GM18907 (cell line): ENCODE results near the gene TAF3.
"Not testable (repeated sequence)": the region's sequence is repeated elsewhere in the genome, so short reads cannot be mapped to it uniquely, and the experiment has no call there.

Experiments
- ATAC-seq: cut with Tn5 transposase; IDR thresholded peaks from one replicate; pipeline ENCODE4 v1.9.1; 2021; ENCODE audit warnings: mild to moderate bottlenecking, moderate library complexity; ENCODE audit not compliant: unreplicated experiment

The TAF3 gene

DNA sequence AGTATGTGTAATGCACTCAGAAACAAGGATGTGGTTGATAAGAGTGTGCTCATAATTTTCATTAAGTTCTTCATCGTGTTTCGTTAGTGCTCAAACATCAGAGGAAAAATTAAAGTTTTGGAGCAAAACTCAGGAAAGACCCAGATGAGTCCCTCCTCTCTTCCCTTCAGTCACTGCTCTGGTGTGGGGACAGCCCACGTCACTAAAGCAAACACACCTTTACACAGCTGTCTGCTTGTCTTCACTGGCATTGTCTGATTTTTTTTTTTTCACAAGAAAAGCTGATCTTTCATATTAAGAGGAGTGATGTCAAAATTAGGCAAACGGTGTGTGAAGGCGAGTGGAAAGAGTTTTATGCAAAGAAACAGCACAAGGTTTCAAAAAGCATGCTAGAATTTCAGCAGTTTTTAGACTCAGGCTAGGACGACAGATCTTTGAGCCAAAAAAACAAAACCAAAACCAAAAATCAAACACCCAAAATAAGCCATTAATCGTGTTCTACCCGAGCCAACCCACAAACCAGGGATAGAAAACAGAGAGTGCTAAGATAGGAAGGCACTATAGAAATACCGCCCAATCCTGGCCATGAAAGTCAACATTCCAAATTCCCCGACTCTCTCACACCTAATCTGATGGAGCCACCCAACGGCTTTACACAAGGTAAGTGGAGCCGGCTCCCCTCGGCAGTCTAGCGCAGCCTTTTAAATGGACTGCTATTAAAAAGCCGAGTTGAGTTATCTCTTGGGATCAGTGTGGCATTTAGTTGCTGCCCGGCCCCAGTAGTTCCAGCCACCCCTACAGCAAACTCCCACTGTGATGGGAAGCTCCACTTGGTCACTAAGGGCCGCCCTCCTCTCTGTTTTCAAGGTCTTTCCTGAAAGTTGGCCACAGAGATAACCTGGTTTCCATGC is 208.3 kb downstream of the TAF3 start:
- ATAC-seq: no peak

- ATAC-seq: not testable (repeated sequence)
These were observed 212.9 kb downstream of the TAF3 start for GRCh38 chr10:8031211-8031610.

DNA sequence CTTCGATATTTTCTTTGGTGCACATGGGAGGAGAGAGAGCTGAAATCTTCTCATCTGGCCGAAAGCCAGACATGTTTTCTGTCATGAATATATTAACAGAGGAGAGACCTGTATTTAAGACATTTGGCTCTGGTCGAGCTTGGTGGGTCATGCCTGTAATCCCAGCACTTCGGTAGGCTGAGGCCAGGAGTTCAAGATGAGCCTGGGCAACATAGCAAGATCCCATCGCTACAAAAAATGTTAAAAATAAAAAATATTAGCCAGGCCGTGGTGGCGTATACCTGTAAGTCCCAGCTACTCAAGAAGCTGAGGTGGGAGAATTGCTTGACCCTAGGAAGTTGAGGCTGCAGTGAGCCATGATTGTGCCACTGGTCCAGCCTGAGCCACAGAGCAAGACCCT is 214.3 kb downstream of the TAF3 start:
- no peak for ATAC-seq

- no peak for ATAC-seq
These were observed 215.6 kb downstream of the TAF3 start for GRCh38 chr10:8033812-8034465.

GRCh38 chr10:8034466-8035005 is 216.2 kb downstream of the TAF3 start:
- no peak for ATAC-seq

DNA sequence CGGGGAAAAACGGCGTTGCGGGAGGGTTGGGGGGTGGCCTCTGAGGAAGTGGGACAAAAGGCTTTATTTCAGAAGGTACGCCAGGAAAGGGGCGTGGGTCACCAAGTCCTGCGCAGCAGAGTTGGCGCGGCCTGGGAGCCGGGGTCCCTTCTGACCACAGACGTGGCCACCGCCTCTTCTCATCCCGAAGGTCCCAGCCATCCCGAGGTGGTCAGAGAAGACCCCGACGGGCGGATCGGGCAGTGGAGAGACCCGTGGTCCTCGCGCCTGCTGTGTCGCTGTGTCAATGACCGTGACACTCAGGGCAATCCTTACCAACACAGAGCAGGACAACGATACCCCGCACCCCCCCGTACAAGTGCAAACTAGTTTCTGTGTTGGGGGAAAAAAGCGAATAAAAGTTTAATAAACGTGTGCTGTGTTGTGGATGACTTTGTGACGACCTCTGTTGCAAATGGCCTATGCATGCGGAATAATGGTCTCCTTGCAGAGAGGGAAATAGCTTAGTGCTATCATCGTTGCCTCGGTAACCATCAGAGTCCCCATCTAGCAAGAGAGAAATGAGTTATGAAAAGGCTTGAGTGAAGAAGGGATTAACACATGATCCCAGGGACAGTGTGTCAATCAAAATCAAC is 216.8 kb downstream of the TAF3 start:
- ATAC-seq: no peak

DNA sequence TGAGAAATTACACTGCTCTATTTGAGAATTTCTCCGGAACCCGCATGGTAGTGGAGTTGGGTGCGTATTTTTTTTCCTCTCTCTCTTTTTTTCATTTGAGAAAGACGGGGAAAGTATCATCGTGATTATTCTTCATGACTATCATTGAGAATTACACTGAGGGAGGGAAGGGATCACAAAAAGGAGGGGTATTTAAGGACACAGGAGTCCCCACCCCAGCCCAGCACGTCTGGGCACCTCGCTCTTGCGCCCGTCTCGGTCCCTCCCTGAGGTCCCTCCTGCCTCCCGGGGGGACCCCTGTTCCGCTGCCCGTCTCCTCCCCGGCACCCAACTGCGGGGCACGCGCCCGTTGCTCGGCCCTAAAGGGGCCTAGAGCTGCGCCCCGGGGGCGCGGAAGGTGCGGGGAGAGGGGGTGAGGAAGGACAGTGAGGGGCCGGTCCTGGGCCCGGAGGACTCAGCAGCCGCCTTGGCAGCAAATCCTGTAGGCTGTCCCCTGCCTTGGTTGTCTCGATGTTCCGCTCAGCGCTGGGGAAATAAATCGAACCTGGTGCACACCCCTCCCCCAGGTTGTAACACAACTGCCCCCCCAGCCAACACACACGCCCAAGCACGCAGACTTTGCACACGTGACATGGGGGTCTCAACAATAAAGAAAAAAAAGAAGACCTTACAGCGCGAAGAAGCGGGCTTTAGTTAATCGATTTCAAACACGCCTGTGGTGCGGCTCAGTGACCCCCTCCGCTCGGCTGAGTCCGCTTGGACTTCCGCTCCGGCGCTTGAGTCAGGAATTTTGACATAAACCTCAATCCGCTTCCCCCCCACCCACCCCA is 217.6 kb downstream of the TAF3 start:
- ATAC-seq: no peak

- ATAC-seq: no peak
These were observed 218.3 kb downstream of the TAF3 start for GRCh38 chr10:8036506-8037198.

GRCh38 chr10:8037199-8037801 is 219.0 kb downstream of the TAF3 start:
- ATAC-seq: no peak

GRCh38 chr10:8037941-8038894 is 219.9 kb downstream of the TAF3 start:
- ATAC-seq: no peak

GRCh38 chr10:8039321-8039881 is 221.1 kb downstream of the TAF3 start:
- no peak for ATAC-seq

DNA sequence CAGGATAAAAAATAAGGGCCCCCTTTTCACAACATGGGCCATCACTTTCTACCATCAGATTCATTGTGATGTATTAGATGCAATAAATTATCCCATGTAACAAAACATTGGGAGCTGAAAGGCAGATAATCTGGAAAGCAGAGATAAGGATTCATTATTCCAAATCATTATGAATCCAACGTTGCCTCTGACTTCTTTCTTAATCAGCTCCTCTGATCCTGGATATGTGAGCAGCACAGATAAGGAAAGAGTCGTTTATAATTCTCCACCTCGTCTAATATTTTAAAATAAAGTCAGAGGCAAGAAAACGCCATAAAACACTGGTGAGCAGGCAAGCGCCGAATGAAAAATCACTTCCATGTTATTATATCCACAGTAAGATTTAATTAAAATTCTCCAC is 222.3 kb downstream of the TAF3 start:
- no peak for ATAC-seq

- ATAC-seq: no peak
These were observed 223.1 kb downstream of the TAF3 start for GRCh38 chr10:8041284-8041991.

DNA sequence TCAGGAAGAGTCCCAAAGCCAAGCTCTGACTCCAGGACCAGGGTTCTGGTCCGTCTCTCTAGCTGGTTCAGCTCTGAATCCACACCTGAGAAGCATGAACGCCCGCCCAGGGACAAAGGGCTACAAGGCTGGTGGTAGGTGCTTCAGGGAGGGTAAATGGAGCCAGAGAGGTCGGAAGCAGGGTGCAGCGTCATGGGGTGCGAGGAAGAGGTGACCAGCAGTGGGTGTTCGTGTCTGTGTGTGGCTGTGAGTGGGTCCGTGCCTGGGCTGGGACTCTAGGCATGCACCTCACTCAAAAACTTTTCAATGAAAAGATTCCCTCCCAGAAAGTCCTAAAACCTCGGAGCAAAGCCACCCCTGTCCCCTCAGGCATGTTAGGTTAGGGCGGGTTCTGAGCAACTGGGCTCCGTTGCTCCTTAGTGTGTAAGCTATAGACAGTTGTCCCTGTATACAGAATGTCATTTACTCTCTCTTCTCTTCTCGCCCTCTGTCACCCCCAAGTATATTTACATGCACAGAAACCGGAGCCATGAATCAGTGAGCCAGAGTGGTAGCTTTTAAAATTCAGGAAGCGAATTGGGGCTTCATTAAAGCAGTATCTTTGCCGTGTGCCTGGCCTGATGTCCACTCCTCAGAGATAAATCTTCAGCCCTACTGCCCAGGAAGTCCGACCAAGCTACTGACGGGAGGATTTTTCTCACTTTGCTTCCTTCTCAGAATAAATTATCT is 223.9 kb downstream of the TAF3 start:
- no peak for ATAC-seq

GRCh38 chr10:8042721-8043568 is 224.6 kb downstream of the TAF3 start:
- ATAC-seq: no peak
